ENCODE results near the gene SV2B.

SV2B gene

DNA sequence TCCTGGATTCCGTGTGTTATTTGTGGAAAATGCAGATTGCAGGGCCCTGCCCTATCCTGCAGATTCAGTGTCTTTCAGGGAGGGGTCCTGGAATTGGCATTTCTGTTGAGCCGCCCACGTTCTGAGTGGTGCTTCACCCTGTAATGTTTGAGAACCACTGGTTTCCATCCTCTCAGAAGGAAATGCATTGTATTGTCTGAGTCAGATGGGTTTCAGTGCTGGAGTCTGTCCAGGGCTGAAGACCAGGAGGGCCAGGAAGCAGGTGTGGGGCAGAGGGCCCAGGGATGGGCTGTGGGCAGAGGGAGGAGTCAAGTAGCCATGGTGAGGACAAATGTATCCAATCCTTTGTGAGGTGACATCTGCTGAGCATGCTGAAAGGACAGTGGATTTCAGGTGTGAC is 123.8 kb downstream of the SV2B start:
- Histone ChIP-seq H3K14ac (ENCODE audit: low read length) (no peak overlapping the region), H3K4me3 (ENCODE audit: low read depth, low read length) (no peak overlapping the region)
- no peak for DNase-seq

DNA sequence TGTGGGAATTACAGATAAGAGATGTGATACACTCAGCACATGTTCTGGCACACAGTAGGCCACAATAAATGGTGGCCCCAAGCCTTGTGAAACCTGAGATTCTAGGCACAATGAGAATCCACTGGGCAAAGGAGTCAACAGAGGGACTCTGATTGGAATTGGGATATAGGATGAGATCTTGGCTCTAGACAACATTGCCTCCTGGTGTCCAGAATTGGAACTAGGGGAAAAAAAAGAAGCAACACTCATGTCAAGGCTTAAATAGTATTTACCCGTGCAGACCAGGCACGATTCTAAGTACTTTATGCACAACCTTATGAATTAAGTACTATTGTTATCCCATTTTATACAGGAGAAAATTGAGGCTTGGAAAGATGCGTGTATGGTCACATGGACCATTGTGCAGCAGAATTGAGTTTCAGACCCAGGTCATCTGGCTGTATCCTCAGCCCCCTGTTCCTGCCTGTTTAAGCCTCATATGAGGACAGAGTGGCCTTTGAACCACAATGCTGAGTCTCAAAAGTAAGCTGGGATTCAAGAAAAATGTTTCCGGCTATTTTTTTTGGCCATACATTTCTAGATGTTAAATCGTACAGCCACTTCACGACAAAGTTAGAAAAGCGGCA is 124.8 kb downstream of the SV2B start:
- Histone ChIP-seq H3K9me3 (ENCODE audit: insufficient read depth, low read depth, low read length) (no peaks in the 10 kb centered on the region), H2AFZ (ENCODE audit: insufficient read depth, low read length, poor library complexity) (no peak overlapping the region), H3K4me1 (ENCODE audit: control insufficient read depth in 1 of 2, insufficient read depth in 2 of 2, low read length in 2 of 2) (no peaks in the 10 kb centered on the region), H2BK120ac (ENCODE audit: insufficient read depth, low read length, poor library complexity) (no peak overlapping the region), H3K79me1 (ENCODE audit: low read length) (no peaks in the 10 kb centered on the region), H3K36me3 (ENCODE audit: control insufficient read depth in 1 of 2, insufficient read depth in 2 of 2, low read length in 2 of 2) (no peaks in the 10 kb centered on the region), H3K18ac (ENCODE audit: low read length) (no peak overlapping the region), H2BK5ac (ENCODE audit: low read depth, low read length, poor library complexity) (no peak overlapping the region), H3K23ac (ENCODE audit: low read length) (no peak overlapping the region), H3K27ac (ENCODE audit: low read depth, low read length) (no peak overlapping the region), H2BK12ac (ENCODE audit: low read length) (no peak overlapping the region), H3K4me3 (ENCODE audit: low read depth, low read length) (no peak overlapping the region), H3K79me2 (ENCODE audit: control insufficient read depth, insufficient read depth, low read length, poor library complexity) (no peaks in the 10 kb centered on the region), H2AK5ac (ENCODE audit: low read length) (no peak overlapping the region), H3K14ac (ENCODE audit: low read length) (no peak overlapping the region), H3K27me3 (ENCODE audit: insufficient read depth, low read length) (no peaks in the 10 kb centered on the region), H3K4me2 (ENCODE audit: low read length) (no peak overlapping the region), H3K4ac (ENCODE audit: low read depth, low read length) (no peak overlapping the region), H4K91ac (ENCODE audit: low read depth, low read length) (no peak overlapping the region), H3K9ac (ENCODE audit: low read length) (no peak overlapping the region), H4K12ac (ENCODE audit: low read depth, low read length) (no peak overlapping the region), H4K8ac (ENCODE audit: low read depth, low read length) (no peak overlapping the region)
- no CpG with 5 or more reads among the region's 7 CpGs for whole genome bisulfite sequencing (ENCODE audit: extremely low coverage, insufficient coverage, insufficient read length)
- DNase-seq, result peak; percentile 6 to 73

More for the DNA sequence above, 123.8 kb downstream of the SV2B start:
- Histone ChIP-seq H3K36me3 (ENCODE audit: control insufficient read depth in 1 of 2, insufficient read depth in 2 of 2, low read length in 2 of 2) (no peaks in the 10 kb centered on the region), H3K9ac (ENCODE audit: low read length) (no peak overlapping the region), H4K91ac (ENCODE audit: low read depth, low read length) (no peak overlapping the region), H3K27me3 (ENCODE audit: insufficient read depth, low read length) (no peaks in the 10 kb centered on the region), H3K79me2 (ENCODE audit: control insufficient read depth, insufficient read depth, low read length, poor library complexity) (no peaks in the 10 kb centered on the region), H3K9me3 (ENCODE audit: insufficient read depth, low read depth, low read length) (no peaks in the 10 kb centered on the region), H3K79me1 (ENCODE audit: low read length) (no peaks in the 10 kb centered on the region), H4K8ac (ENCODE audit: low read depth, low read length) (no peak overlapping the region), H2BK12ac (ENCODE audit: low read length) (no peak overlapping the region), H3K4me2 (ENCODE audit: low read length) (no peak overlapping the region), H3K4me1 (ENCODE audit: control insufficient read depth in 1 of 2, insufficient read depth in 2 of 2, low read length in 2 of 2) (no peaks in the 10 kb centered on the region), H3K23ac (ENCODE audit: low read length) (no peak overlapping the region), H4K12ac (ENCODE audit: low read depth, low read length) (no peak overlapping the region), H2BK5ac (ENCODE audit: low read depth, low read length, poor library complexity) (no peak overlapping the region), H2AFZ (ENCODE audit: insufficient read depth, low read length, poor library complexity) (no peak overlapping the region), H2BK120ac (ENCODE audit: insufficient read depth, low read length, poor library complexity) (no peak overlapping the region), H2AK5ac (ENCODE audit: low read length) (no peak overlapping the region), H3K18ac (ENCODE audit: low read length) (no peak overlapping the region), H3K27ac (ENCODE audit: low read depth, low read length) (no peak overlapping the region), H3K4ac (ENCODE audit: low read depth, low read length) (no peak overlapping the region)
- WGBS (ENCODE audit: extremely low coverage, insufficient coverage, insufficient read length), result no CpG with 5 or more reads among the region's 3 CpGs

DNA sequence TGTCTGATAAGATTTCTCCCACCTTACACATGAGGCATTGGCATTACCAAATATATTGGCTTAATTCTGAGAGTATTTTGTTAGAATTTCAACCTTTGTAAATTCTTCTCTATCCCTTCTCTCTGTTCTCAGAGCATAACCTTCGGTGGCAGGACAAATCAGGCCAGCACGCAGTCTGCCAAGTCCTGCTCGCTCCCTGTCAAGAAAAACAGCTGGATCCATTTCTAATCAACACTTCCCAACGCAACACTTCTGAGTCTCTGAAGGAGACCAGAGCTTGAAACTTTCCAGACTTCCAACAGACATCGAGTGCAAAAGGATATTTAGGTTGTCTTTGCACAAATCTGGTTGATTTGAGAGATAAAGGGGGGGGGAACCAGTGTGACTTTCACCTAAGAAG is 125.7 kb downstream of the SV2B start:
- no peak overlapping the region for H2BK5ac ChIP-seq (ENCODE audit: low read depth, low read length, poor library complexity)
- H3K23ac ChIP-seq (ENCODE audit: low read length), result no peak overlapping the region
- H3K18ac ChIP-seq (ENCODE audit: low read length), result no peak overlapping the region
- no peak overlapping the region for H3K4me3 ChIP-seq (ENCODE audit: low read depth, low read length)
- H3K9me3 ChIP-seq (ENCODE audit: insufficient read depth, low read depth, low read length), result no peaks in the 10 kb centered on the region
- no peak overlapping the region for H3K27ac ChIP-seq (ENCODE audit: low read depth, low read length)
- H3K79me1 ChIP-seq (ENCODE audit: low read length), result no peaks in the 10 kb centered on the region
- WGBS (ENCODE audit: extremely low coverage, insufficient coverage, insufficient read length), result no CpG with 5 or more reads among the region's 5 CpGs
- H3K36me3 ChIP-seq (ENCODE audit: control insufficient read depth in 1 of 2, insufficient read depth in 2 of 2, low read length in 2 of 2), result no peaks in the 10 kb centered on the region
- no peak overlapping the region for H2BK12ac ChIP-seq (ENCODE audit: low read length)
- no peak overlapping the region for H4K91ac ChIP-seq (ENCODE audit: low read depth, low read length)
- no peak overlapping the region for H2AFZ ChIP-seq (ENCODE audit: insufficient read depth, low read length, poor library complexity)
- H3K27me3 ChIP-seq (ENCODE audit: insufficient read depth, low read length), result no peaks in the 10 kb centered on the region
- no peak for DNase-seq
- no peak overlapping the region for H3K4me2 ChIP-seq (ENCODE audit: low read length)
- H4K12ac ChIP-seq (ENCODE audit: low read depth, low read length), result no peak overlapping the region
- no peaks in the 10 kb centered on the region for H3K79me2 ChIP-seq (ENCODE audit: control insufficient read depth, insufficient read depth, low read length, poor library complexity)
- H3K14ac ChIP-seq (ENCODE audit: low read length), result no peak overlapping the region
- H2BK120ac ChIP-seq (ENCODE audit: insufficient read depth, low read length, poor library complexity), result no peak overlapping the region
- no peaks in the 10 kb centered on the region for H3K4me1 ChIP-seq (ENCODE audit: control insufficient read depth in 1 of 2, insufficient read depth in 2 of 2, low read length in 2 of 2)
- H3K9ac ChIP-seq (ENCODE audit: low read length), result no peak overlapping the region
- H2AK5ac ChIP-seq (ENCODE audit: low read length), result no peak overlapping the region
- H4K8ac ChIP-seq (ENCODE audit: low read depth, low read length), result no peak overlapping the region
- no peak overlapping the region for H3K4ac ChIP-seq (ENCODE audit: low read depth, low read length)

DNA sequence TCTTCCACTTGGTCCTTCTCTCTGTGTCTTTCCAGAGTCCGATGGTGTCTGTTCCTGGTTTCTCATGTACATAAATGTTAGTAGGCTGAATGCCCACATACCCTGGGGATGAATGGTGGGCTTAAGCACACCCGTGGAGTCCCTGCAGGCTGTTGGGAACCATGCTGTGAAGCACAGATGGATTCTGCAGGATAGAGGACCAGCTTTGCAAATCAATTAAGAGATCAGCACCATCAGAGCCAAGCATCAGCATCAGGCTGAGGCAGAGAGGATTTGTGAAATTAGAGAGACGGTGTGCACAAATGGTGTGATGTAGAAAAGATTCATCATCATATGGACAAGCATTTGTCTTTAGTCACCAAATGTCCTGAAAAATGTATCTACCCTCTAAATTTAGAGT is 127.1 kb downstream of the SV2B start:
- no peak overlapping the region for H3K27ac ChIP-seq (ENCODE audit: low read depth, low read length)
- no peak overlapping the region for H4K8ac ChIP-seq (ENCODE audit: low read depth, low read length)
- no peak overlapping the region for H2BK12ac ChIP-seq (ENCODE audit: low read length)
- no peak overlapping the region for H3K23ac ChIP-seq (ENCODE audit: low read length)
- H3K79me2 ChIP-seq (ENCODE audit: control insufficient read depth, insufficient read depth, low read length, poor library complexity), result no peaks in the 10 kb centered on the region
- no peak for DNase-seq
- no peak overlapping the region for H3K14ac ChIP-seq (ENCODE audit: low read length)
- H3K4me3 ChIP-seq (ENCODE audit: low read depth, low read length), result no peak overlapping the region
- H3K4me2 ChIP-seq (ENCODE audit: low read length), result no peak overlapping the region
- H2AFZ ChIP-seq (ENCODE audit: insufficient read depth, low read length, poor library complexity), result no peak overlapping the region
- no CpG with 5 or more reads among the region's 3 CpGs for WGBS (ENCODE audit: extremely low coverage, insufficient coverage, insufficient read length)
- no peaks in the 10 kb centered on the region for H3K4me1 ChIP-seq (ENCODE audit: control insufficient read depth in 1 of 2, insufficient read depth in 2 of 2, low read length in 2 of 2)
- no peaks in the 10 kb centered on the region for H3K27me3 ChIP-seq (ENCODE audit: insufficient read depth, low read length)
- no peak overlapping the region for H2BK5ac ChIP-seq (ENCODE audit: low read depth, low read length, poor library complexity)
- H3K18ac ChIP-seq (ENCODE audit: low read length), result no peak overlapping the region
- no peak overlapping the region for H2BK120ac ChIP-seq (ENCODE audit: insufficient read depth, low read length, poor library complexity)
- no peak overlapping the region for H4K91ac ChIP-seq (ENCODE audit: low read depth, low read length)
- H4K12ac ChIP-seq (ENCODE audit: low read depth, low read length), result no peak overlapping the region
- H3K36me3 ChIP-seq (ENCODE audit: control insufficient read depth in 1 of 2, insufficient read depth in 2 of 2, low read length in 2 of 2), result no peaks in the 10 kb centered on the region
- no peaks in the 10 kb centered on the region for H3K79me1 ChIP-seq (ENCODE audit: low read length)
- H3K9ac ChIP-seq (ENCODE audit: low read length), result no peak overlapping the region
- H2AK5ac ChIP-seq (ENCODE audit: low read length), result no peak overlapping the region
- no peaks in the 10 kb centered on the region for H3K9me3 ChIP-seq (ENCODE audit: insufficient read depth, low read depth, low read length)
- H3K4ac ChIP-seq (ENCODE audit: low read depth, low read length), result no peak overlapping the region
